ENCODE results near the gene CYP4A22. TPM values are rescaled to one million over a fixed set of nuclear protein-coding genes. Genes with fewer than 3 reads are reported as not detected.

Gene CYP4A22
- polyA plus RNA-seq, 1 of the 3 experiments (the other 2 are of a cell fraction), result not detected

DNA sequence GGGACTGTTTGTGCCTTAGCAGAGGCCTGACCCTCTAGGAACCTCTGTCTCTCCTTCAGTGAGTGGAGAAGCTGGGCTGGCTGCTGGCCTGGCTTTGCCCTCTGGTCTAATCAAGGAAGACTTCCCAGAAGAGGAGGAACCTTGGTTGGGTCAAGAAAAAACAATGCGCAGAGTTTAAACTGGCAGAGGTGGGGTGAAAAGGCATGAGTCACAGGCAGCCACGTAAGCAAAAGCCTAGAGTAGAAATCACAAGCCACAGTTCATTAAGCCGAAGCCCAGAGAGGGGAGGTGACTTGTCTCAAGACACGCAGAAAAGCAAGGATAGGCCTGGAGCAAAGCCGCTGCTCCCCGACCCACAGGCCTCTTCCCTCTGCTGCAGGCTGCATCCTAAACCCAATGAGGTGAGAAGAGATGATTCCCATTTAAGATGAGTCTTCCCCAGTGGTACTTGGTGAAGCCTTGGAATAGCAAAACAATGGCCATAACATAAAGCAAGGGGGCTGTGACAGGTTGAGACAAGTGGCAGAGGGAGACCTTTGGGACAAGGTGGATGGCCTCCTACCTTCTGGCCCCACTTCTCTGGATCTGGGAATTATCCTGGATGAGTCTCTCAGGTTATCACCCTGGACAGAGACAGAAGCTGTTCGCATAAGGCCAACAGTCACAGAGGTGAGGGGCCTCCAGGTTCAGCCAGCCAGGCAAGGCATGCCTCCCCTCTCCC lies 44.9 kb downstream of the CYP4A22 start:
- Histone ChIP-seq H3K4me1 (ENCODE audit: control insufficient read depth in 1 of 2, insufficient read depth in 2 of 2, low read depth in 1 of 2, low read length in 1 of 2) (peaks cover 4 to 16% of the 10 kb centered on the region in 2 experiments; a peak in 1 of 4 replicates), H2AFZ (ENCODE audit: low read depth) (no peak overlapping the region), H3K27me3 (ENCODE audit: insufficient read depth) (no peaks in the 10 kb centered on the region), H3F3A (replicated peaks; ENCODE audit: insufficient read depth) (peaks cover 4% of the 10 kb centered on the region), H3K27ac (ENCODE audit: low read depth in 2 of 2, low read length in 1 of 2) (no peak overlapping the region), H3K4me2 (no peak overlapping the region), H3K36me3 (replicated peaks in 1 of 2; ENCODE audit: control insufficient read depth in 1 of 2, insufficient read depth in 2 of 2, low read length in 1 of 2) (no peaks in the 10 kb centered on the region), H3K79me2 (ENCODE audit: insufficient read depth) (no peaks in the 10 kb centered on the region), H3K9me2 (no peaks in the 10 kb centered on the region), H3K4me3 (ENCODE audit: low read depth in 2 of 2, low read length in 1 of 2) (no peak overlapping the region), H4K20me1 (ENCODE audit: insufficient read depth) (no peaks in the 10 kb centered on the region), H3K9ac (no peak overlapping the region), H3K9me3 (no peaks in the 10 kb centered on the region)
- 72% methylated on average over 6 of the region's 7 CpGs for WGBS (ENCODE audit: low lambda C conversion rate)
- POLR2A ChIA-PET, result no interaction called here
- CTCF ChIA-PET, result interaction anchor here (6.5 to 8.1 kb wide), 2 partner anchors 10 to 80 kb away, joined by 59 to 143 read pairs; partner anchors contain the start of gene PDZK1IP1
- TF ChIP-seq, protein P1, sequence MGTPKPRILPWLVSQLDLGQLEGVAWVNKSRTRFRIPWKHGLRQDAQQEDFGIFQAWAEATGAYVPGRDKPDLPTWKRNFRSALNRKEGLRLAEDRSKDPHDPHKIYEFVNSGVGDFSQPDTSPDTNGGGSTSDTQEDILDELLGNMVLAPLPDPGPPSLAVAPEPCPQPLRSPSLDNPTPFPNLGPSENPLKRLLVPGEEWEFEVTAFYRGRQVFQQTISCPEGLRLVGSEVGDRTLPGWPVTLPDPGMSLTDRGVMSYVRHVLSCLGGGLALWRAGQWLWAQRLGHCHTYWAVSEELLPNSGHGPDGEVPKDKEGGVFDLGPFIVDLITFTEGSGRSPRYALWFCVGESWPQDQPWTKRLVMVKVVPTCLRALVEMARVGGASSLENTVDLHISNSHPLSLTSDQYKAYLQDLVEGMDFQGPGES (IDR thresholded peaks at IDR 0.05; ENCODE audit: low read depth, low read length), result no peak
- TF ChIP-seq MXI1 (IDR thresholded peaks at IDR 0.05; ENCODE audit: low read depth, low read length) (no peak), SMC3 (IDR thresholded peaks at IDR 0.05; ENCODE audit: low read depth, low read length) (no peak), ZBTB33 (IDR thresholded peaks at IDR 0.05; ENCODE audit: borderline replicate concordance, low read depth) (no peak), EZH2phosphoT487 (IDR thresholded peaks at IDR 0.05; ENCODE audit: borderline replicate concordance, low read depth) (no peak), GATA2 (CRISPR knock-in tag; IDR thresholded peaks at IDR 0.05) (no peak), MAX (IDR thresholded peaks at IDR 0.05; ENCODE audit: low read depth) (no peak), RCOR1 (IDR thresholded peaks at IDR 0.05; ENCODE audit: low read length) (no peak), GABPA (IDR thresholded peaks at IDR 0.05; ENCODE audit: low read depth) (no peak), TCF12 (IDR thresholded peaks at IDR 0.05) (no peak), MEF2A (IDR thresholded peaks at IDR 0.05; ENCODE audit: borderline replicate concordance, low read depth) (no peak), POLR2AphosphoS5 (IDR thresholded peaks at IDR 0.05; ENCODE audit: low read depth, low read length) (no peak), ELF1 (IDR thresholded peaks at IDR 0.05) (no peak), RFX5 (IDR thresholded peaks at IDR 0.05; ENCODE audit: low read length) (no peak)
- TF ChIP-seq, protein P2, sequence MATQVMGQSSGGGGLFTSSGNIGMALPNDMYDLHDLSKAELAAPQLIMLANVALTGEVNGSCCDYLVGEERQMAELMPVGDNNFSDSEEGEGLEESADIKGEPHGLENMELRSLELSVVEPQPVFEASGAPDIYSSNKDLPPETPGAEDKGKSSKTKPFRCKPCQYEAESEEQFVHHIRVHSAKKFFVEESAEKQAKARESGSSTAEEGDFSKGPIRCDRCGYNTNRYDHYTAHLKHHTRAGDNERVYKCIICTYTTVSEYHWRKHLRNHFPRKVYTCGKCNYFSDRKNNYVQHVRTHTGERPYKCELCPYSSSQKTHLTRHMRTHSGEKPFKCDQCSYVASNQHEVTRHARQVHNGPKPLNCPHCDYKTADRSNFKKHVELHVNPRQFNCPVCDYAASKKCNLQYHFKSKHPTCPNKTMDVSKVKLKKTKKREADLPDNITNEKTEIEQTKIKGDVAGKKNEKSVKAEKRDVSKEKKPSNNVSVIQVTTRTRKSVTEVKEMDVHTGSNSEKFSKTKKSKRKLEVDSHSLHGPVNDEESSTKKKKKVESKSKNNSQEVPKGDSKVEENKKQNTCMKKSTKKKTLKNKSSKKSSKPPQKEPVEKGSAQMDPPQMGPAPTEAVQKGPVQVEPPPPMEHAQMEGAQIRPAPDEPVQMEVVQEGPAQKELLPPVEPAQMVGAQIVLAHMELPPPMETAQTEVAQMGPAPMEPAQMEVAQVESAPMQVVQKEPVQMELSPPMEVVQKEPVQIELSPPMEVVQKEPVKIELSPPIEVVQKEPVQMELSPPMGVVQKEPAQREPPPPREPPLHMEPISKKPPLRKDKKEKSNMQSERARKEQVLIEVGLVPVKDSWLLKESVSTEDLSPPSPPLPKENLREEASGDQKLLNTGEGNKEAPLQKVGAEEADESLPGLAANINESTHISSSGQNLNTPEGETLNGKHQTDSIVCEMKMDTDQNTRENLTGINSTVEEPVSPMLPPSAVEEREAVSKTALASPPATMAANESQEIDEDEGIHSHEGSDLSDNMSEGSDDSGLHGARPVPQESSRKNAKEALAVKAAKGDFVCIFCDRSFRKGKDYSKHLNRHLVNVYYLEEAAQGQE (IDR thresholded peaks at IDR 0.05; ENCODE audit: low read depth, low read length), result no peak
- TF ChIP-seq, protein P3, sequence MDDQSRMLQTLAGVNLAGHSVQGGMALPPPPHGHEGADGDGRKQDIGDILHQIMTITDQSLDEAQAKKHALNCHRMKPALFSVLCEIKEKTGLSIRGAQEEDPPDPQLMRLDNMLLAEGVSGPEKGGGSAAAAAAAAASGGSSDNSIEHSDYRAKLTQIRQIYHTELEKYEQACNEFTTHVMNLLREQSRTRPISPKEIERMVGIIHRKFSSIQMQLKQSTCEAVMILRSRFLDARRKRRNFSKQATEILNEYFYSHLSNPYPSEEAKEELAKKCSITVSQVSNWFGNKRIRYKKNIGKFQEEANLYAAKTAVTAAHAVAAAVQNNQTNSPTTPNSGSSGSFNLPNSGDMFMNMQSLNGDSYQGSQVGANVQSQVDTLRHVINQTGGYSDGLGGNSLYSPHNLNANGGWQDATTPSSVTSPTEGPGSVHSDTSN (IDR thresholded peaks at IDR 0.05), result no peak
- no peak for DNase-seq

Measured in SK-N-SH (cell line).